COLO829 (cell line): ENCODE results near the gene AIF1L.

ENCODE experiments used
- DNase-seq: peaks from one replicate; pipeline ENCODE4 v3.0.0; 2012; ENCODE audit warnings: low spot score

Gene AIF1L

DNA sequence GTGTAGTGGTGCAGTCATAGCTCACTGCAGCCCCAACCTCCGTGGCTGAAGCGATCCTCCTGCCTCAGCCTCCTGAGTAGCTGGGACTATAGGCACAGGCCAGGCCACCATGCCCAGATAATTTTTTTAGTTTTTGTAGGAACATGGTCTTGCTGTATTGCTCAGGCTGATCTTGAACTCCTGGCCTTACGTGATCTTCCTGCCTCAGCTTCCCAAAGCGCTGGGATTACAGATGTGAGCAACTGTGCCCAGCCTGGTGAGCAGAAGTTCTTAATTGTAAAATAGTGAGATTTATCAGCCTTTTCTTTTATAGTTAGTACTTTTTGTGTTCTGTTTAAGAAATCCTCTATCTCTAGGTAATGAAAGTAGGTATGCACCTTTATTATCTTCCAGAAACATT, 71.6 kb downstream of the AIF1L start:
- DNase-seq = no peak

DNA sequence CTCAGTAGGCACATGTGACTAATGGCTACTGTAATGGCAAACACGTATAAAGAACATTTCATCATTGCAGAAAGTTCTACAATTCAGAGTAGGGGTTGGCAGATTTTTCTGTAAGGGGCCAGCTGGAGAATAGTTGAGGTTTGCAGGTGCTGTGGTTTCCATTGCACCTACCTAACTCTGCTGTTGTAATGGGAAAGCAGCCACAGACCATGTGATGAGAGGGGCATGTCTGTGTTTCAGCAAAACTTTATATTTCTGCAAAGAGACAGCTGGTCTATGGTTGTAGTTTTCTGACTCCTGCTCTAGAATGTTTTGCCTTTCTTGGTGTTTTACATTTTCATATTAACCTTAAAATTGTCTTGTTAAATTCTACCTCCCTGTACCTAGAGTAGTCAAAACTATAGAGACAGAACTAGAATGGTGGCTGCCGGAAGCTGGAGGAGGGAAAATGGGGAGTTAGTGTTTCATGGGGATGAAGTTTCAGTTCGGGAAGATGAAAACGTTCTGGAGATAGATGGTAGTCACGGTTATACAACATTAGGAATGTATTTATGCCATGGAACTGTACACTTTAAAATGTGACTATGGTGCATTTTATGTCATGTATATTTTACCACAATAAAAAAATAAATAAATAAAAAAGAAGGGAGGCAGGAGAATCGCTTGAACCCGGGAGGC, 73.4 kb downstream of the AIF1L start:
- DNase-seq = no peak
